H1 (cell line): ENCODE data around the gene MAGI2. TPM values are rescaled to one million over a fixed set of nuclear protein-coding genes. Genes with fewer than 3 reads are reported as not detected.

ENCODE experiments used
- CTCF ChIA-PET: fragments of 300-600 bp; sonication (Branson Sonifier 250); formaldehyde crosslinking; loops from one replicate; lab custom pipeline; 2021; ENCODE audit not compliant: partially characterized antibody; lab: Charles Lee
- POLR2A ChIA-PET: fragments of 300-600 bp; sonication (Branson Sonifier 250); formaldehyde crosslinking; loops from one replicate; lab custom pipeline; 2021; ENCODE audit warnings: inconsistent platforms; ENCODE audit not compliant: partially characterized antibody; lab: Charles Lee
- DNase-seq, 2 experiments: peaks; one replicate each; pipeline versions ENCODE4 v3.0.0 to v3.0.0-alpha.2; 2010 to 2022; ENCODE audit warnings: low spot score in 2 of 2, low read depth in 1 of 2, mixed read lengths in 1 of 2
- FAIRE-seq: peaks from 2 replicates; lab custom pipeline; 2011; peaks lifted over from hg19 to GRCh38; lab: Jason Lieb, UNC
- H2AFZ ChIP-seq: 2 replicates; pipeline ENCODE4 v1.8.1; 2012; ENCODE audit warnings: low read length, inconsistent platforms
- H2AK5ac ChIP-seq: 2 replicates; pipeline ENCODE4 v1.6.1; 2013; ENCODE audit warnings: low read depth, low read length
- H2BK120ac ChIP-seq: replicated peaks from 2 replicates; pipeline ENCODE3; 2013; ENCODE audit warnings: low read depth, low read length, inconsistent platforms
- H2BK12ac ChIP-seq: 2 replicates; pipeline ENCODE4 v1.6.1; 2013; ENCODE audit warnings: low read depth, low read length
- H2BK15ac ChIP-seq: 2 replicates; pipeline ENCODE4 v1.6.1; 2013; ENCODE audit warnings: low read length
- H2BK20ac ChIP-seq: 2 replicates; pipeline ENCODE4 v1.6.1; 2013; ENCODE audit warnings: low read length
- H2BK5ac ChIP-seq: 2 replicates; pipeline ENCODE4 v1.6.1; 2013; ENCODE audit warnings: low read depth, low read length
- H3K14ac ChIP-seq: 2 replicates; pipeline ENCODE4 v1.6.1; 2013; ENCODE audit warnings: inconsistent platforms; ENCODE audit not compliant: insufficient read length
- H3K18ac ChIP-seq: 2 replicates; pipeline ENCODE4 v1.6.1; 2013; ENCODE audit warnings: low read length; ENCODE audit errors: extremely low read depth
- H3K23ac ChIP-seq: 2 replicates; pipeline ENCODE4 v1.6.1; 2013; ENCODE audit warnings: inconsistent platforms; ENCODE audit not compliant: insufficient read length
- H3K23me2 ChIP-seq: 2 replicates; pipeline ENCODE4 v1.6.1; 2013; ENCODE audit warnings: low read depth, low read length
- H3K27ac ChIP-seq: 2 replicates; pipeline ENCODE4 v1.6.1; 2011; ENCODE audit warnings: low read depth, low read length, inconsistent platforms
- H3K27me3 ChIP-seq, 4 experiments: replicated peaks in 1 of 4; 1 replicate in 1 of 4; 2 replicates in 3 of 4; pipeline versions ENCODE4 v1.6.1 to v1.8.1; 2011 to 2013; ENCODE audit warnings: low read length in 3 of 4, mild to moderate bottlenecking in 3 of 4, inconsistent platforms in 2 of 4, mixed read lengths in 2 of 4, moderate library complexity in 1 of 4; ENCODE audit not compliant: control insufficient read depth in 3 of 4, insufficient read depth in 3 of 4; ENCODE audit errors: extremely low read depth in 1 of 4
- H3K36me3 ChIP-seq, 4 experiments: 2 replicates each; pipeline versions ENCODE4 v1.6.1 to v1.8.1; 2011 to 2013; ENCODE audit warnings: mild to moderate bottlenecking in 4 of 4, low read length in 3 of 4, moderate library complexity in 2 of 4, control low read depth in 1 of 4, inconsistent platforms in 1 of 4; ENCODE audit not compliant: insufficient read depth in 4 of 4, control insufficient read depth in 2 of 4
- H3K4ac ChIP-seq: replicated peaks from 2 replicates; pipeline ENCODE3; 2013; ENCODE audit warnings: low read length, low read depth, mixed read lengths, inconsistent platforms; ENCODE audit not compliant: insufficient read length
- H3K4me1 ChIP-seq, 4 experiments: replicated peaks in 1 of 4; 1 replicate in 1 of 4; 2 replicates in 3 of 4; pipeline versions ENCODE4 v1.6.1 to v1.8.1; 2011 to 2013; ENCODE audit warnings: low read length in 3 of 4, inconsistent platforms in 2 of 4, mixed read lengths in 1 of 4; ENCODE audit not compliant: insufficient read depth in 4 of 4, control insufficient read depth in 3 of 4
- H3K4me2 ChIP-seq, 2 experiments: 2 replicates each; pipeline versions ENCODE4 v1.6.1 to v1.8.1; 2011 to 2013; ENCODE audit warnings: low read depth in 2 of 2, low read length in 2 of 2, control low read depth in 1 of 2, inconsistent platforms in 1 of 2, mild to moderate bottlenecking in 1 of 2; ENCODE audit not compliant: insufficient read depth in 1 of 2
- H3K4me3 ChIP-seq, 4 experiments: fragments of 200-600, 300-600 bp in 1 of 4; sonication (generic), shearing (Covaris generic), sonication (Bioruptor Twin) in 1 of 4; 2 replicates each; pipeline versions ENCODE4 v1.5.1 to v1.8.1; 2011 to 2016; ENCODE audit warnings: low read length in 4 of 4, low read depth in 3 of 4, control low read depth in 2 of 4, inconsistent platforms in 2 of 4, mild to moderate bottlenecking in 2 of 4, mixed read lengths in 1 of 4, moderate library complexity in 1 of 4; ENCODE audit not compliant: insufficient read depth in 2 of 4; ENCODE audit errors: extremely low read depth in 1 of 4
- H3K56ac ChIP-seq: replicated peaks from 2 replicates; pipeline ENCODE3; 2013; ENCODE audit warnings: low read depth, mild to moderate bottlenecking, mixed read lengths, low read length, inconsistent platforms; ENCODE audit not compliant: insufficient read length
- H3K79me1 ChIP-seq: 2 replicates; pipeline ENCODE4 v1.6.1; 2013; ENCODE audit warnings: low read depth, low read length, control low read depth
- H3K79me2 ChIP-seq, 2 experiments: 2 replicates each; pipeline versions ENCODE4 v1.6.1 to v1.8.1; 2012 to 2013; ENCODE audit warnings: low read length in 2 of 2, mild to moderate bottlenecking in 2 of 2, inconsistent platforms in 1 of 2; ENCODE audit not compliant: insufficient read depth in 2 of 2, control insufficient read depth in 1 of 2
- H3K9ac ChIP-seq, 4 experiments: replicated peaks in 1 of 4; 1 replicate in 1 of 4; 2 replicates in 3 of 4; pipeline versions ENCODE4 v1.6.1 to v1.8.1; 2011 to 2013; ENCODE audit warnings: low read depth in 3 of 4, low read length in 3 of 4, control low read depth in 2 of 4, mild to moderate bottlenecking in 2 of 4, moderate library complexity in 2 of 4, inconsistent platforms in 1 of 4; ENCODE audit errors: extremely low read depth in 1 of 4
- H3K9me3 ChIP-seq, 2 experiments: 2 replicates each; pipeline versions ENCODE4 v1.6.1 to v1.8.1; 2012 to 2013; ENCODE audit warnings: mild to moderate bottlenecking in 2 of 2, moderate library complexity in 2 of 2, control low read depth in 1 of 2, inconsistent platforms in 1 of 2, low read depth in 1 of 2, low read length in 1 of 2, mixed read lengths in 1 of 2; ENCODE audit not compliant: insufficient read depth in 2 of 2
- H4K20me1 ChIP-seq, 2 experiments: replicated peaks in 1 of 2; 2 replicates each; pipeline versions ENCODE3 to v1.8.1; 2011 to 2013; ENCODE audit warnings: inconsistent platforms in 2 of 2, low read length in 2 of 2, mild to moderate bottlenecking in 1 of 2; ENCODE audit not compliant: insufficient read depth in 2 of 2, control insufficient read depth in 1 of 2
- H4K5ac ChIP-seq: 2 replicates; pipeline ENCODE4 v1.6.1; 2013; ENCODE audit warnings: low read length, low read depth, mixed read lengths, inconsistent platforms; ENCODE audit not compliant: insufficient read length
- H4K8ac ChIP-seq: 2 replicates; pipeline ENCODE4 v1.8.0; 2013; ENCODE audit warnings: mild to moderate bottlenecking, moderate library complexity, low read length, inconsistent platforms; ENCODE audit not compliant: insufficient read depth; ENCODE audit errors: extremely low read depth
- H4K91ac ChIP-seq: replicated peaks from 2 replicates; pipeline ENCODE3; 2013; ENCODE audit warnings: low read length, mixed read lengths, inconsistent platforms; ENCODE audit not compliant: insufficient read length
- BRCA1 ChIP-seq: IDR thresholded peaks from 2 replicates; pipeline ENCODE4 v1.6.1; 2012; ENCODE audit warnings: low read depth, low read length, improper control_type of control experiment
- CBX8 ChIP-seq: fragments of 300-800, 300-1000 bp; sonication (generic); IDR thresholded peaks from 2 replicates; pipeline ENCODE4 v1.7.1; 2016; ENCODE audit warnings: low read depth, low read length, borderline replicate concordance
- CHD2 ChIP-seq: IDR thresholded peaks from 2 replicates; pipeline ENCODE4 v1.6.1; 2012; ENCODE audit warnings: low read length, improper control_type of control experiment
- CTBP2 ChIP-seq: IDR thresholded peaks from 2 replicates; pipeline ENCODE4 v1.7.0; 2011; ENCODE audit warnings: borderline replicate concordance, mild to moderate bottlenecking, moderate library complexity, mixed read lengths, low read length; ENCODE audit not compliant: insufficient read depth, insufficient read length
- EP300 ChIP-seq, 2 experiments: IDR thresholded peaks; 1 replicate in 1 of 2; 2 replicates in 1 of 2; pipeline ENCODE4 v1.6.1; 2011 to 2012; ENCODE audit warnings: low read depth in 2 of 2, low read length in 2 of 2, mild to moderate bottlenecking in 2 of 2, borderline replicate concordance in 1 of 2, inconsistent platforms in 1 of 2, moderate library complexity in 1 of 2
- HDAC2 ChIP-seq, 2 experiments: fragments of 300-600 bp in 1 of 2; sonication (generic) in 1 of 2; IDR thresholded peaks; 2 replicates each; pipeline ENCODE4 v1.6.1; 2011 to 2012; ENCODE audit warnings: low read depth in 2 of 2, low read length in 2 of 2, mild to moderate bottlenecking in 2 of 2, moderate library complexity in 2 of 2, borderline replicate concordance in 1 of 2, inconsistent platforms in 1 of 2
- JUND ChIP-seq: IDR thresholded peaks from 2 replicates; pipeline ENCODE4 v1.6.1; 2011; ENCODE audit warnings: mild to moderate bottlenecking, improper control_type of control experiment, low read length
- MAX ChIP-seq: IDR thresholded peaks from 2 replicates; pipeline ENCODE4 v1.6.1; 2012; ENCODE audit warnings: inconsistent platforms
- NRF1 ChIP-seq: IDR thresholded peaks from 2 replicates; pipeline ENCODE4 v1.6.1; 2011; ENCODE audit warnings: mild to moderate bottlenecking, low read depth, low read length, improper control_type of control experiment
- PHF8 ChIP-seq: fragments of 200-600 bp; sonication (generic); conservative IDR thresholded peaks from 2 replicates; pipeline ENCODE4 v1.7.1; 2012; ENCODE audit warnings: low read depth, mild to moderate bottlenecking, inconsistent platforms, low read length, moderate library complexity
- RBBP5 ChIP-seq: IDR thresholded peaks from 2 replicates; pipeline ENCODE4 v1.7.1; 2012; ENCODE audit warnings: low read depth, mild to moderate bottlenecking, inconsistent platforms, low read length, moderate library complexity, borderline replicate concordance
- RFX5 ChIP-seq: IDR thresholded peaks from 2 replicates; pipeline ENCODE4 v1.6.1; 2011; ENCODE audit warnings: low read depth, low read length, improper control_type of control experiment, borderline replicate concordance
- SIX5 ChIP-seq: IDR thresholded peaks from 2 replicates; pipeline ENCODE4 v1.6.1; 2011; ENCODE audit warnings: mild to moderate bottlenecking, low read depth, low read length
- TAF7 ChIP-seq: optimal IDR thresholded peaks from 2 replicates; pipeline ENCODE3; 2011; ENCODE audit warnings: low read depth, mild to moderate bottlenecking, inconsistent platforms, low read length, moderate library complexity, borderline replicate concordance
- ZNF274 ChIP-seq: IDR thresholded peaks from 2 replicates; pipeline ENCODE4 v1.7.0; 2012; ENCODE audit warnings: low read length, borderline replicate concordance; ENCODE audit errors: extremely low read depth
- polyA plus RNA-seq, 7 experiments: library from polyadenylated mRNA; depleted of rRNA in 3 of 7; stranded (reverse) in 5 of 7; unstranded in 2 of 7; fragments of >200 nt in 5 of 7; fragments of 200-250 nt in 2 of 7; gene quantifications; 1 replicate in 5 of 7; 2 replicates in 1 of 7; 4 replicates in 1 of 7; pipeline versions ENCODE4 v1.2.1 to v1.2.3, GENCODE V29; 2011 to 2013; ENCODE audit warnings: missing spikeins in 2 of 7, mixed read lengths in 2 of 7
- total RNA-seq: library from RNA; stranded (reverse); fragmentation: NEBNext Ultra II Directional; extraction: Animal tissue kit (Norgen Biotek cat#: 25700); gene quantifications from 2 replicates; pipeline ENCODE4 v1.2.1, GENCODE V29; 2021

Gene MAGI2
- total and polyA plus RNA-seq, 2 of the 8 experiments (the other 6 are each of a cell fraction or from before 2014, with no cell fraction given), result 6.0 to 27.3 TPM

DNA sequence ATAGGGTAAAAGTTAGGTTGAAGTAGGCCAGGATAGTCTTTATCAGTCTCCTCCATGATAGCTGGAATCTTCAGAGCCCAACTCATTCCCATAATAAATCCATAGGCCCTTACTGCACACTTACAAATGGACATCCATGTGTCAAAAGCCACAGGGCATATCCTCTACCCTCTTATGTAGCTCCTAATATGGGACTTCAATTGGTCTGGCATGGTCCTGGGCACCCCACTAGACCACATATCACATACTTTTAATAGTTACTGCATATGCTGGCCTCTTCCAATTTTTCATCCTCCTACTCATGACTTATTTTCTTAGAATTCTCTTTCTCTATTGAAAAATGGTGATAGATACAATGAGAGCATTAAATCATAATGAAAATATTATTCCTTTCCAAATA lies 169.3 kb downstream of the MAGI2 start:
- H3K4me3 ChIP-seq, result no peak overlapping the region
- H4K20me1 ChIP-seq, result no peaks in the 10 kb centered on the region
- ChIA-PET CTCF (interaction anchor here (1.8 kb wide), 1 partner anchor 14 kb away, joined by 8 read pairs; no protein-coding TSS in a partner anchor), POLR2A (no interaction called here)
- H3K36me3 ChIP-seq, result no peaks in the 10 kb centered on the region
- no peaks in the 10 kb centered on the region for H3K9me3 ChIP-seq
- H3K23ac ChIP-seq, result no peak overlapping the region
- H2AK5ac ChIP-seq, result no peak overlapping the region
- H2BK12ac ChIP-seq, result no peak overlapping the region
- H2BK120ac ChIP-seq, result no peak overlapping the region
- H3K56ac ChIP-seq, result no peak overlapping the region
- H3K18ac ChIP-seq, result no peak overlapping the region
- no peaks in the 10 kb centered on the region for H3K79me1 ChIP-seq
- H2BK20ac ChIP-seq, result no peak overlapping the region
- no peak overlapping the region for H3K9ac ChIP-seq
- H3K4ac ChIP-seq, result no peak overlapping the region
- no peak overlapping the region for H2BK5ac ChIP-seq
- H4K91ac ChIP-seq, result no peak overlapping the region
- no peak for FAIRE-seq
- no peaks in the 10 kb centered on the region for H3K79me2 ChIP-seq
- no peak overlapping the region for H3K14ac ChIP-seq
- H4K5ac ChIP-seq, result no peak overlapping the region
- H3K27ac ChIP-seq, result no peak overlapping the region
- H3K4me1 ChIP-seq, result no peaks in the 10 kb centered on the region
- no peaks in the 10 kb centered on the region for H3K23me2 ChIP-seq
- no peak overlapping the region for H4K8ac ChIP-seq
- no peak overlapping the region for H3K4me2 ChIP-seq
- no peak for DNase-seq
- no peaks in the 10 kb centered on the region for H3K27me3 ChIP-seq
- H2AFZ ChIP-seq, result no peak overlapping the region
- no peak overlapping the region for H2BK15ac ChIP-seq
- no peak for TF ChIP-seq PHF8
- TF ChIP-seq ZNF274, result no peak
- no peak for TF ChIP-seq RBBP5
- no peak for TF ChIP-seq BRCA1
- no peak for TF ChIP-seq SIX5
- TF ChIP-seq CHD2, result no peak
- no peak for TF ChIP-seq CTBP2
- no peak for TF ChIP-seq NRF1
- TF ChIP-seq HDAC2 (IDR thresholded peaks at IDR 0.05; ENCODE audit: borderline replicate concordance in 1 of 2, low read depth in 2 of 2, low read length in 2 of 2), result no peak
- TF ChIP-seq JUND, result no peak
- no peak for TF ChIP-seq EP300 (IDR thresholded peaks at IDR 0.05; ENCODE audit: borderline replicate concordance in 1 of 2, low read depth in 2 of 2, low read length in 2 of 2)
- no peak for TF ChIP-seq TAF7
- TF ChIP-seq RFX5, result no peak
- no peak for TF ChIP-seq MAX
- no peak for TF ChIP-seq CBX8
